ENCODE data around the gene CCT6B.

The CCT6B gene

DNA sequence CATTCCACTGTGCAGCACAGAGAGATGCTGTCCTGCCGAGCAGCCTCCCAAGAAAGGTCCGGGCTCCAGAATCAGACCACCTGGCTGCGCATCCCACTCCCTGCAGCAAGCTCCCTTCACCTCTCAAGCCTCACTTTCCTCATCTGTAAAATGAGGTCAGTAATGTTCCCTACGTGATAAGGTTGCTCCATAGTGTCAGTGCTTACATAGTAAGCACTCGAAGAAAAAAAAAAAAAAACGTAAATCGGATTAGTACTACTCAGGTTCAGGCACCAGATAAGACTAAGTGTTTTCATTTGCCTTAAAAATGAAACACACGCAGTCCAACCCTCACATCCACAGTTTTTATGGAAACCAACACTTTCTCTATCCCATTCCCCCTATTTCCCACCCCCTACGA lies 76.7 kb downstream of the CCT6B start:
- Histone ChIP-seq H2AFZ (ENCODE audit: low read depth, low read length, severe bottlenecking) (no peak overlapping the region), H3K36me3 (ENCODE audit: low read length) (no peaks in the 10 kb centered on the region), H3F3A (ENCODE audit: insufficient read depth) (no peaks in the 10 kb centered on the region), H3K4me3 (ENCODE audit: insufficient read depth, low read length, poor library complexity, severe bottlenecking) (no peak overlapping the region), H3K9me3 (ENCODE audit: insufficient read depth, low read length) (no peaks in the 10 kb centered on the region), H4K20me1 (ENCODE audit: low read depth, low read length) (no peaks in the 10 kb centered on the region), H3K27me3 (ENCODE audit: low read length) (no peaks in the 10 kb centered on the region), H3K79me2 (ENCODE audit: insufficient read depth, low read length) (no peaks in the 10 kb centered on the region), H3K9me2 (replicated peaks; ENCODE audit: insufficient read depth, low read length) (no peaks in the 10 kb centered on the region), H3K9ac (ENCODE audit: low read length) (no peak overlapping the region), H3K27ac (ENCODE audit: low read depth, low read length) (no peak overlapping the region), H3K4me2 (ENCODE audit: low read depth, low read length, poor library complexity, severe bottlenecking) (no peak overlapping the region)
- TF ChIP-seq, protein P1, sequence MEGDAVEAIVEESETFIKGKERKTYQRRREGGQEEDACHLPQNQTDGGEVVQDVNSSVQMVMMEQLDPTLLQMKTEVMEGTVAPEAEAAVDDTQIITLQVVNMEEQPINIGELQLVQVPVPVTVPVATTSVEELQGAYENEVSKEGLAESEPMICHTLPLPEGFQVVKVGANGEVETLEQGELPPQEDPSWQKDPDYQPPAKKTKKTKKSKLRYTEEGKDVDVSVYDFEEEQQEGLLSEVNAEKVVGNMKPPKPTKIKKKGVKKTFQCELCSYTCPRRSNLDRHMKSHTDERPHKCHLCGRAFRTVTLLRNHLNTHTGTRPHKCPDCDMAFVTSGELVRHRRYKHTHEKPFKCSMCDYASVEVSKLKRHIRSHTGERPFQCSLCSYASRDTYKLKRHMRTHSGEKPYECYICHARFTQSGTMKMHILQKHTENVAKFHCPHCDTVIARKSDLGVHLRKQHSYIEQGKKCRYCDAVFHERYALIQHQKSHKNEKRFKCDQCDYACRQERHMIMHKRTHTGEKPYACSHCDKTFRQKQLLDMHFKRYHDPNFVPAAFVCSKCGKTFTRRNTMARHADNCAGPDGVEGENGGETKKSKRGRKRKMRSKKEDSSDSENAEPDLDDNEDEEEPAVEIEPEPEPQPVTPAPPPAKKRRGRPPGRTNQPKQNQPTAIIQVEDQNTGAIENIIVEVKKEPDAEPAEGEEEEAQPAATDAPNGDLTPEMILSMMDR (IDR thresholded peaks at IDR 0.05; ENCODE audit: insufficient read depth, low read length, poor library complexity, severe bottlenecking), result no peak
- TF ChIP-seq EZH2phosphoT487 (conservative IDR thresholded peaks at IDR 0.05; ENCODE audit: low read length), result no peak

DNA sequence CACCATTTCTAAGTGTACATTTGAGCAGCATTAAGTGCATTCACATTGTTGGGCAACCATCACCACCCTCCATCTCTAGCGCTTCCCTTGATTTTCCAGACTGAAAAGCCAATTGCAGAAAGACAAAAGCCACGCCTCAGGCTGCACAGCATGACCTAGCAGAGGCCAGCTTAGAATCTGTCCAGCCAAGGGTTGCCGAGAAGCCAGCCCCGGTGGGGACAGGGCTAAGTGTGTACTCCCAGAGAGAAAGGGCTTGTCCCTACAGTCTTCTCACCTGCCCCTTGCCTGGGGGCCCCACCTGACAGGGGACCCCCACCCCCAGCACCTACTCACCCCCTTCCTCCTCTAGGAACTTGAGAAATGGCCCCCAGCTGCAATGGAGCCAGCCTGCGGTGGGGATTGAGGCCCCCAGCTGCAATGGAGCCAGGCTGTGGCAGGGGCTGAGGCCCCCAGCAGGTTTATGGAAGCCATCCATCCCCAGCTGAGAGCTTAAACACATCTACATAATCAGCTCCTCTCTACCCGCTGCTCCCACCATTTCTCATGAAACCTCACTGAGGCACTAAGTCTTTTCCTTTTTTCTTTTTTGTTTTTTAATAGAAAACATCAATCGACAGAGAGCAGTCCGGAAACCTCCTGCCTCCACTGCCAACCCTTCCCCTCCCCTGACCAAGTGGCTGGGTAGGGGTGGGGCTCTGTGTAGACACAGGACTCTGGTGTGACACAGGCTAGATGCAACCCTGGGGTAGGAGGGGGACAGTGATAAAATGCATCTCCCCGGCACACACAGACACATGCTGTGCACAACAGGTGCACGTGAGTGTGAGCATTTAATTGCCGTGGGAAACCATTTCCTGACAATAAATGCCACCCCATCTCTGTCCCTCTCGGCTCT lies 77.9 kb downstream of the CCT6B start:
- no peak overlapping the region for H3K4me2 ChIP-seq (ENCODE audit: low read depth, low read length, poor library complexity, severe bottlenecking)
- no peak overlapping the region for H3K27ac ChIP-seq (ENCODE audit: low read depth, low read length)
- TF ChIP-seq EZH2phosphoT487 (conservative IDR thresholded peaks at IDR 0.05; ENCODE audit: low read length), result no peak
- TF ChIP-seq, protein P1 (IDR thresholded peaks at IDR 0.05; ENCODE audit: insufficient read depth, low read length, poor library complexity, severe bottlenecking), result no peak
- no peaks in the 10 kb centered on the region for H3F3A ChIP-seq (ENCODE audit: insufficient read depth)
- no peaks in the 10 kb centered on the region for H3K36me3 ChIP-seq (ENCODE audit: low read length)
- H3K27me3 ChIP-seq (ENCODE audit: low read length), result no peaks in the 10 kb centered on the region
- H3K9me3 ChIP-seq (ENCODE audit: insufficient read depth, low read length), result no peaks in the 10 kb centered on the region
- H3K9me2 ChIP-seq (replicated peaks; ENCODE audit: insufficient read depth, low read length), result no peaks in the 10 kb centered on the region
- H2AFZ ChIP-seq (ENCODE audit: low read depth, low read length, severe bottlenecking), result no peak overlapping the region
- H4K20me1 ChIP-seq (ENCODE audit: low read depth, low read length), result no peaks in the 10 kb centered on the region
- H3K9ac ChIP-seq (ENCODE audit: low read length), result no peak overlapping the region
- H3K79me2 ChIP-seq (ENCODE audit: insufficient read depth, low read length), result no peaks in the 10 kb centered on the region
- H3K4me3 ChIP-seq (ENCODE audit: insufficient read depth, low read length, poor library complexity, severe bottlenecking), result no peak overlapping the region

DNA sequence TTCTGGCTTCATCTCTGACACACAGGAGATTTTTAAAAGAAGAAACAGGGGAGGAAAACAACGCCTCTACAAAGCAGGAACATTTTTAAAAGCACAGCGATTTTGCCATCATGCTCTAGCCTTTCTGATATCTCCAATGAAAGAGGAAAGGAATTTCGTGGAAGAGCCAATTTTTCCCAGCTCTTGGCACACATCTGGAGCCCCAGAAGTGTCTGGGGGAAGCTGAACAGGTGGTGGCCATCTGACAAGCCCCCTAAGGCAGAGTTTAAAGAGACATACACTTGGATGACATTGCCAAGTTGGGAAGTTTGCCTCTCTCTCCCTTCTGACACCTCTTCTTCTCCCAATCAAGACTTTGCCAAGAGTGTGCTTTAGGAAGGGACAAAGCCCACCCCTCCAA lies 82.1 kb downstream of the CCT6B start:
- H3K4me3 ChIP-seq (ENCODE audit: insufficient read depth, low read length, poor library complexity, severe bottlenecking), result no peak overlapping the region
- TF ChIP-seq EZH2phosphoT487 (conservative IDR thresholded peaks at IDR 0.05; ENCODE audit: low read length), result no peak
- TF ChIP-seq, protein P1 (IDR thresholded peaks at IDR 0.05; ENCODE audit: insufficient read depth, low read length, poor library complexity, severe bottlenecking), result no peak
- no peak overlapping the region for H2AFZ ChIP-seq (ENCODE audit: low read depth, low read length, severe bottlenecking)
- H3K9ac ChIP-seq (ENCODE audit: low read length), result no peak overlapping the region
- H3K27me3 ChIP-seq (ENCODE audit: low read length), result no peaks in the 10 kb centered on the region
- H3K9me2 ChIP-seq (replicated peaks; ENCODE audit: insufficient read depth, low read length), result no peaks in the 10 kb centered on the region
- no peaks in the 10 kb centered on the region for H3K9me3 ChIP-seq (ENCODE audit: insufficient read depth, low read length)
- H3F3A ChIP-seq (ENCODE audit: insufficient read depth), result no peaks in the 10 kb centered on the region
- no peak overlapping the region for H3K27ac ChIP-seq (ENCODE audit: low read depth, low read length)
- H4K20me1 ChIP-seq (ENCODE audit: low read depth, low read length), result no peaks in the 10 kb centered on the region
- H3K4me2 ChIP-seq (ENCODE audit: low read depth, low read length, poor library complexity, severe bottlenecking), result no peak overlapping the region
- H3K36me3 ChIP-seq (ENCODE audit: low read length), result no peaks in the 10 kb centered on the region
- no peaks in the 10 kb centered on the region for H3K79me2 ChIP-seq (ENCODE audit: insufficient read depth, low read length)

Measured in SU-DHL-6 (cell line).